Ishikawa (cell line): Measurements from ENCODE around the gene TRHDE.

ENCODE experiments used
- CEBPB ChIP-seq: IDR thresholded peaks from 2 replicates; pipeline ENCODE4 v1.6.1; 2012
- CREB1 ChIP-seq: IDR thresholded peaks from 2 replicates; pipeline ENCODE4 v1.6.1; 2012; ENCODE audit warnings: low read depth
- EGR1 ChIP-seq: IDR thresholded peaks from 2 replicates; pipeline ENCODE4 v1.6.1; 2012
- EP300 ChIP-seq: IDR thresholded peaks from 2 replicates; pipeline ENCODE4 v1.6.1; 2012; ENCODE audit warnings: borderline replicate concordance
- FOXM1 ChIP-seq: IDR thresholded peaks from 2 replicates; pipeline ENCODE4 v1.6.1; 2012; ENCODE audit warnings: low read depth, borderline replicate concordance
- MAX ChIP-seq: IDR thresholded peaks from 2 replicates; pipeline ENCODE4 v1.6.1; 2012
- NFIC ChIP-seq: IDR thresholded peaks from 2 replicates; pipeline ENCODE4 v1.6.1; 2012
- RAD21 ChIP-seq: IDR thresholded peaks from 2 replicates; pipeline ENCODE4 v1.6.1; 2012; ENCODE audit warnings: low read depth
- REST ChIP-seq: IDR thresholded peaks from 2 replicates; pipeline ENCODE4 v1.6.1; 2012; ENCODE audit warnings: low read depth, mild to moderate bottlenecking
- TAF1 ChIP-seq: IDR thresholded peaks from 2 replicates; pipeline ENCODE4 v1.6.1; 2012; ENCODE audit warnings: low read depth, mild to moderate bottlenecking
- TCF12 ChIP-seq: IDR thresholded peaks from 2 replicates; pipeline ENCODE4 v1.6.1; 2012; ENCODE audit warnings: low read depth
- TEAD4 ChIP-seq: IDR thresholded peaks from 2 replicates; pipeline ENCODE4 v1.6.1; 2012
- USF1 ChIP-seq: IDR thresholded peaks from 2 replicates; pipeline ENCODE4 v1.6.1; 2012
- YY1 ChIP-seq: IDR thresholded peaks from 2 replicates; pipeline ENCODE4 v1.6.1; 2012; ENCODE audit warnings: low read depth
- ZBTB7A ChIP-seq: IDR thresholded peaks from 2 replicates; pipeline ENCODE4 v1.6.1; 2012; ENCODE audit warnings: low read depth

The TRHDE gene

GRCh38 chr12:72560003-72560769 is 288.0 kb downstream of the TRHDE start:
- TF ChIP-seq USF1 = no peak
- no peak for TF ChIP-seq TEAD4
- TF ChIP-seq TCF12 = no peak
- no peak for TF ChIP-seq RAD21
- no peak for TF ChIP-seq EGR1
- no peak for TF ChIP-seq TAF1
- TF ChIP-seq EP300 = no peak
- no peak for TF ChIP-seq CEBPB
- TF ChIP-seq FOXM1 = no peak
- no peak for TF ChIP-seq ZBTB7A
- TF ChIP-seq NFIC = no peak
- no peak for TF ChIP-seq REST
- no peak for TF ChIP-seq CREB1
- TF ChIP-seq MAX = no peak
- no peak for TF ChIP-seq YY1

GRCh38 chr12:72570601-72571000 is 298.4 kb downstream of the TRHDE start:
- no peak for TF ChIP-seq NFIC
- TF ChIP-seq RAD21 = peak; percentile 67

- TF ChIP-seq CREB1 = no peak
- TF ChIP-seq CEBPB = no peak
- no peak for TF ChIP-seq ZBTB7A
- no peak for TF ChIP-seq USF1
- no peak for TF ChIP-seq TAF1
- TF ChIP-seq MAX = no peak
- TF ChIP-seq YY1 = no peak
- TF ChIP-seq RAD21 = no peak
- no peak for TF ChIP-seq EP300
- TF ChIP-seq FOXM1 = no peak
- TF ChIP-seq TEAD4 = no peak
- TF ChIP-seq TCF12 = no peak
- TF ChIP-seq REST = no peak
- no peak for TF ChIP-seq EGR1
- TF ChIP-seq NFIC = no peak
Observed at GRCh38 chr12:72574138-72574537, 302.0 kb downstream of the TRHDE start.

GRCh38 chr12:72578327-72578726 is 306.2 kb downstream of the TRHDE start:
- TF ChIP-seq REST (no peak), TAF1 (no peak), USF1 (no peak), ZBTB7A (no peak), CREB1 (no peak), FOXM1 (no peak), TEAD4 (no peak), TCF12 (no peak), NFIC (no peak), EP300 (no peak), EGR1 (no peak), YY1 (no peak)
